Spleen (tissue), 7 donors: ENCODE results near the gene ZNF687.

Source experiments
- CTCF ChIP-seq, 11 experiments: fragments of 200-600 bp in 7 of 11; fragments of 450-650 bp in 4 of 11; sonication (generic) in 4 of 11; IDR thresholded peaks in 8 of 11; conservative IDR thresholded peaks in 3 of 11; 1 replicate in 7 of 11; 2 replicates in 4 of 11; pipeline versions ENCODE4 v1.4.0 to v1.8.0; 2016 to 2021; ENCODE audit warnings: antibody characterized with exemption in 11 of 11, inconsistent platforms in 4 of 11, mild to moderate bottlenecking in 1 of 11
- POLR2A ChIP-seq, 3 donors: fragments of 450-650 bp; IDR thresholded peaks; one replicate each; pipeline ENCODE4 v1.5.1; 2017; ENCODE audit warnings: antibody characterized with exemption in 3 of 3, mild to moderate bottlenecking in 1 of 3
- donor health status: DM: no; HTN: no; CAD: no; lungs with moderate emphysema.
- donor health status: DM: no; HTN: no; CAD: no.
- donor health status: DM: no; HTN: no; CAD: no.

DNA sequence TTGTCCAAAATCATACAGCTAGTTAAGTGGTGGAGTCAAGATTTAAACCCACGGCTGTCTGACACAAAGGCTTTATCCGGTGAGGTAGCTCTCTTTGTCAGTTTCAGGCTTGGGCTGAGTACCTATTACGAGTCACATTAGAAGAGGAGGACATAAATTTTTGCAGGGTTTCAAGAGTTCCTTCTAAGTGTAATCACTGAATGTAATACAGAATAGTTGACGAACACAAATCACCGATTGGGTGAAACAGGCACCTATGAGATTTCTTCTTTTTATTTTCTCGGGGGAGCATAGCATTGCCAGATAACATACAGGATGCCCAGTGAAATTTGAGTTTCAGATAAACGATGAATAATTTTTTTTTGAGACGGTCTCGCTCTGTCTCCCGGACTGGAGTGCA lies 26.7 kb upstream of the ZNF687 start:
- no peak for TF ChIP-seq CTCF (IDR thresholded peaks at IDR 0.05 in 8 of 11, conservative IDR thresholded peaks at IDR 0.05 in 3 of 11)
- TF ChIP-seq POLR2A (IDR thresholded peaks at IDR 0.05), result no peak
